Stimulated activated CD4-positive, alpha-beta T cell treated with anti-CD3 and anti-CD28 coated beads, TNF-alpha, amount 100 ng/mL, for 4 hours (primary cell): ENCODE results near the gene ENDOG.
"Not testable (repeated sequence)": the region's sequence is repeated elsewhere in the genome, so short reads cannot be mapped to it uniquely, and the experiment has no call there.

Experiments used
- DNase-seq, 3 experiments: peaks; one replicate each; pipeline ENCODE4 v3.0.0-alpha.2; 2020; ENCODE audit warnings: low read depth in 3 of 3

ENDOG gene

GRCh38 chr9:128818099-128818838 is at the start of gene ENDOG:
Gene ENDOG, plus strand, starts transcription at chr9:128818500. Its CDS starts 185 bp downstream, at chr9:128818685.
- DNase-seq = peak; percentile 96 to 97 (median 96)

- no peak for DNase-seq
These were observed 49.7 kb upstream of the ENDOG start for GRCh38 chr9:128768606-128769005.

DNA sequence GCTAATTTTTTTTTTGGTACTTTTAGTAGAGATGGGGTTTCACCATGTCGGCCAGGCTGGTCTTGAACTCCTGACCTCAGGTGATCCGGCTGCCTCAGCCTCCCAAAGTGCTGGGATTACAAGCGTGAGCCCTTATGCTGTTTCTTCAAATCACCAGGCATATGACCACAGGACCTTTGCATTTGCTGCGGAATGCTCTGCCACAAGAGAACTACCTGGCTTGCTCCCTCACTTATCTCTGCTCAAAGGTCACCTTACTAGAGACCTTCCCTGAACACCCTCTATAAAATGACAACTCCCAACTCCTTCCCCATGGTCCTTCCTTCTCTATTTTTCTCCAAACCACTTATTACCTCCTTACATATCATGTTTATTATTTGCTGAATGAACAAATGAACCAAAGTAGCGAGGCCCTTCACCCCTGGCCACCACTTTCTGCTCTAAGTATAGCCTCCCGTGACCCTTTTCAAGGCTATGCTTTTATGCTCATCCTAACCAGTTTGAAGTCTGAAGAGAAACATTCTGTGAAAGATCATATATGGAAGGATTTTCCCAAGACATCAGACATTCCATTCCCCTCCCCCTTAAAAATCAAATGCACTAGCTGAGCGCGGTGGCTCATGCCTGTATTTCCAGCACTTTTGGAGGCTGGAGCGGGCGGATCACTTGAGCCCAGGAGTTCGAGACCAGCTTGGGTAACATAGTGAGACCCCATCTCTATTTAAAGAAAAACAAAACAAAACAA is 47.8 kb upstream of the ENDOG start:
- no peak for DNase-seq

DNA sequence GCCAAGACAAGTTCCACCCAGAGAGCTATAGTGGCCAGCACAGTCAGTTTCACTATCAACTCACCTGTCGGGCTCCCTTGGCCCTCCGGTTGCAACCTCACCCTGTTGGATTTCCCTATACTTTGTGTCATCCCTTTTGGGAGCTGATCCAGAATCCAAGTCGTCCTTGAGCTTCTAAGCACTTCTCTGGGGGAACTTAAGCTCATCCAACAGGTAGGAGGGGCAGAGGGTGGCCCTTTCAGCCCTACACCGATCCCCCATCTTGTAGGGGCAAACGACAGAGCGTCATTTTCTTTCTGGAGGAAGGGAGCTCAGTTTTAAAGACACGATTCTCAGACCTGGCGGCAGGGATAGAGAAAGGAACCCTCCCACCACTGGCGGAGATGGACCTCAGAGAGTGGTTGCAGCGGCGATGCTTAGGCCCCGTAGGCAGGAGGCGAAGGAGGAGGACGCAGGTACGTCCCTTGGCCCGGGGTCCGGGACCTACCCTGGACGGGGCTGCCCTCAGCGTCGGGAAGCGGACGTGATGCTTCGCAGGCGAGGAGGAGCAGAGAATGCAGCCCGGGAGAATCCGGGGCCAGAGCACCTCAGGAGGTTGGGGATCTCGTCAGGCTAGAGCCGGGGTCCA is 47.1 kb upstream of the ENDOG start:
- DNase-seq = no peak

DNA sequence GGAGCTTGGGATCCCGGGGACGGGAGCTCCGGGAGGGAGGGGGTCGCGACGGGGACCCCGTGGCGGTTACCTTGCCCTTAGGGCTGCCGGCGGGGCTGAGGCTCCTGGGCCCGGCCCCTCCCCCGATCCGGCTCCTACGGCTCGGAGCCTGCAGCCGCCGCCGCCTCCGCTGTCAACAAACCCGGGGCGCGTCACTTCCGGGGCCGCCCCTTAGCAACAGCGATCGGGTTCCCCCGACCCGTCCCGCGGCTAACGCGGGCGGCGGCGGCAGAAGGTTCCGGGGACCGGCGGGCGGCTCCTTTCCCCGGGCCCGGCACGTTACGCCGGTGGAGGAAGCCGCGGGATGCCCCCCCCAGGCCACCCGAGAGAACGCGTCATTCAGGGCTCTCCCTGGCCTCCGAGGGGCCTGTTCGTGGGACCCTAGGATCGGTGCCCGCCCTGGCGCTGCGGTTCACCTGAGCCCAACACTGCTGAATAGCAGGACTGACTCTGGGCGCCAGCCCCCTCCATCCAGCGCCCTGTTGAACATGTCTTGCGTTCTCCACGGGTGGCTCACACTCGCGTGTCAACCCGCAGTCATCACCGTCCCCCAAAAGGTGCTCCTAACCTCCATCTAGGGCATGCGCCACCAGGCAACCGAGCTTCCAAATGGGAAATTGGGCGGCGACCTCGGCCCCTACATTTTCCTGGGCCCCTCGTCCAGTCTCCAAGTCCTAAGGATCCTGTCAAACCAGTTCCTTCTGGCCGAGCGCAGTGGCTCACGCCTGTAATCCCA is 46.4 kb upstream of the ENDOG start, which contains the start of gene ZER1:
TSS of gene ZER1 (minus strand) at position 183 of the 775 bp plus-strand sequence. CDS start 16,362 bp downstream, outside the sequence.
- peak; percentile 87 to 89 (median 88) for DNase-seq

DNA sequence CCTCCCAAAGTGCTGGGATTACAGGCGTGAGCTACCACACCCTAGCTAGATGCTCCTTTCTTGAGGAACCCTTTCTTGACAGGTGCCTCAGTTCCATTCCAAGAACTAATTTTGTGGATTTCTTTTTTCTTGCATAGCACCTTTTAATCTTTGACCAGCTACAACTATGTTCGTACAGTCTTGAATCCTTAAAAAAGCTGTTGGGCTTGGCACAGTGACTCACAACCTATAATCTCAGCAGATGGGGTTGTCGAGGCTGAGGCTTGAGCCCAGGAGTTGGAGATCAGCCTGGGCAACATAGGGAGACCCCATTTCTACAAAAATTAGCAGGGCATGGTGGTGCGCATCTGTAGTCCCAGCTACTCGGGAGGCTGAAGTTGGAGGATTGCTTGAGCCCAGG is 45.3 kb upstream of the ENDOG start:
- DNase-seq = no peak

DNA sequence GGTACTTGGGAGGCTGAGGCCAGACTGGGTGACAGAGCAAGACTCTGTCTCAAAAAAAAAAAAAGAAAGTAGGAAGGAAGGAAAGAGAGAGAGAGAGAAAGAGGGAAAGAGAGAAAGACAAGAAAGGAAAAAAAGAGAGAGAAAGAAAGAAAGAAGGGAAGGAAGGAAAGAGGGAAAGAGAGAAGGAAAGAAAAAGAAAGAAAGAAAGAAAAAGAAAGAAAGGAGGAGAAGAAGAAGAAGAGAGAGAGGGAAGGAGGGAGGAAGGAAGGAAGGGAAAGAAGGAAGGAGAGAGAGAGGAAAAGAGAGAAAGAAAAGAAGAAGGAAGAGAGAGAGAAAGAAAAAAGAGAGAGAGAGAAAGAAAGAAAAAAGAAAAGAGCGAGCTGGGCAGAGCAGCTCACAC is 43.5 kb upstream of the ENDOG start:
- DNase-seq = no peak

DNA sequence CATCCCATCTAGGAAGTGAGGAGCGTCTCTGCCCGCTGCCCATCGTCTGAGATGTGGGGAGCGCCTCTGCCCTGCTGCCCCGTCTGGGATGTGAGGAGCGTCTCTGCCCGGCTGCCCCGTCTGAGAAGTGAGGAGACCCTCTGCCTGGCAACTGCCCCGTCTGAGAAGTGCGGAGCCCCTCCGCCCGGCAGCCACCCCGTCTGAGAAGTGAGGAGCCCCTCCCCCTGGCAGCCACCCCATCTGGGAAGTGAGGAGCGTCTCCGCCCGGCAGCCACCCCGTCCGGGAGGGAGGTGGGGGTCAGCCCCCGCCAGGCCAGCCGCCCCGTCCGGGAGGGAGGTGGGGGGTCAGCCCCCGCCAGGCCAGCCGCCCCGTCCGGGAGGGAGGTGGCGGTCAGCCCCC is 38.2 kb upstream of the ENDOG start:
- not testable (repeated sequence) for DNase-seq

- DNase-seq = no peak
These were observed 36.9 kb upstream of the ENDOG start for GRCh38 chr9:128781187-128782070.

- DNase-seq = no peak
These were observed 35.6 kb upstream of the ENDOG start for GRCh38 chr9:128782669-128783068.

- no peak for DNase-seq
These were observed 32.9 kb upstream of the ENDOG start for GRCh38 chr9:128785427-128785826.

DNA sequence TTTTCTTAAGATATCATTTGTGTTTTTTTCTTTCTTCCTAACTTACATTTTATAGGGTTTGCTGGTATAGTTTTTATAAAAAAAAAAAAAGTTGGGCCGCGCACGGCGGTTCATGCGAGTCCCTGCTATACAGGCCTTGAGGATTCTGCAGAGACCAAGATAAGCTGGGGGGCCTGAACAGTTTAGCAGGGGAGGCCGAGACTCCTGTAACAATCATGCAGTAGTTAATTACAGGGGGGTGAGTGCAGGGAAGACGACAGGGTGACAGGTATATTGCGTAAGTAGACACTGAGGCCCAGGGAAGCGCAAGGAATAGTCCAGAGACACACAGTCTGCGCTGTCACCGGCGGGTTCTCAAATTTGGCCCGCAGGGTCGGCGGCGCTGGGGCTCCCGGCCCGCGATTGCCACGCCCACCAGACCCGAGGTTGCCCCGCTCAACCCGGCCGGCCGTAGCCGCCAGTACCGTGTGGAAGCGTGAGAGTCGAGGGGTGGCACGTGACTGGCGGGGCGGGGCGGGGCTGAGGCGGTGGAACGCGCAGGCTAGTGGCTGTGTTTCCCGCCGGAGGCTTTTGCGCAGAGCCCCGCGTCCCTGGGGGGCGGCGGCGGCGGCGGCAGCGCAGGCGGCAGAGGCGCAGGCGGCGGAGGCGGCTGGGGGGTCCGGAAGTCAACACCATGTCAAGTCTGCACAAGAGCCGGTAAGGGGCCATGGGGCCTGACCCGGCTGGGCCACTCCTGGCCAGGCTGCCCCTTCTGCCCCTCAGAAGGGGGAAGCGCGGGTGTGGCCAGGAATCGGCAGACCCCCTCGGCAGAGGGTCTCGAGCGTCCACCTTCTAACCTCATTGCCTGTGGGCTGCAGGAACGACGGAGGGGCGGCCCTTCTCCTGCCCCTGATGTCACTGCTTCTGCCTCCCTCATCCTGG is 31.4 kb upstream of the ENDOG start, which contains the start of gene TBC1D13:
TSS of gene TBC1D13 (plus strand) at position 573 of the 921 bp plus-strand sequence. CDS start at position 674, 101 bp downstream.
- peak; percentile 81 to 85 (median 82) for DNase-seq

- no peak for DNase-seq
These were observed 30.6 kb upstream of the ENDOG start for GRCh38 chr9:128787659-128788058.

DNA sequence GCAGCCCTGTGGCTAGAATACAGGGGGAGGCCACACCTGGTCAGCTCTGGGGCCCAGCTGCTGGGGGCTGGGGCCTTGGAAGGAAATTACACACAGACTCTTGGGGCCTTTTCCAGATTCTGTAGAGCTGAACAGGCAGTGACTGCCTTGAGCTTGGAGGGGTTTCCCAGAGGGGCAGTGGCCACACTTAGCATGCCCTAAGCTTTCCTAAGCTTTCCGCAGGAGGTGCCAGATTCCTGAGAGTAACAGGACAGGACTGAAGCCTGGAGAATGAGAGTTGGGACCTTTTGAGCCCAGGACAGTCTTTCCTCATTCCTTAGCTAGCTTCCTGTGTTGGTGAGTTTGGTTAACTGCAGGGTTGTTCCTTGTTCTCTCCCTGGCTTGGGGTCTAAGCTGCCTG is 29.9 kb upstream of the ENDOG start:
- no peak for DNase-seq

- DNase-seq = no peak
These were observed 27.8 kb upstream of the ENDOG start for GRCh38 chr9:128790536-128790935.

- DNase-seq = no peak
These were observed 26.2 kb upstream of the ENDOG start for GRCh38 chr9:128792134-128792533.

GRCh38 chr9:128792978-128793686 is 25.2 kb upstream of the ENDOG start:
- DNase-seq = no peak

DNA sequence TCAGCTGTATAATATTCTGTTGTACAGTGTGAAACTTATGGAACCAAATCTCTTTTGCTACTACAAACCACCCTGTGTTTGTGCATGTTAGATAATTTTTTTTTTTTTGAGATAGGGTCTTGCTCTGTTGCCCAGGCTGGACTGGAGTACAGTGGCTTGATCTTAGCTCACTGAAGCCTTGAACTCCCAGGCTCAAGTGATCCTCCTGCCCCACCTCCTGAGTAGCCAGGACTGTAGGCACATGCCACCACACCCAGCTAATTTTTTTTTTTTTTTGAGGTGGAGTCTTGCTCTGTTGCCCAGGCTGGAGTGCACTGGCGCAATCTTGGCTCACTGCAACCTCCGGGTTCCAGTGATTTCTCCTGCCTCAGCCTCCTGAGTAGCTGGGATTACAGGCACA is 23.3 kb upstream of the ENDOG start:
- DNase-seq = not testable (repeated sequence)

DNA sequence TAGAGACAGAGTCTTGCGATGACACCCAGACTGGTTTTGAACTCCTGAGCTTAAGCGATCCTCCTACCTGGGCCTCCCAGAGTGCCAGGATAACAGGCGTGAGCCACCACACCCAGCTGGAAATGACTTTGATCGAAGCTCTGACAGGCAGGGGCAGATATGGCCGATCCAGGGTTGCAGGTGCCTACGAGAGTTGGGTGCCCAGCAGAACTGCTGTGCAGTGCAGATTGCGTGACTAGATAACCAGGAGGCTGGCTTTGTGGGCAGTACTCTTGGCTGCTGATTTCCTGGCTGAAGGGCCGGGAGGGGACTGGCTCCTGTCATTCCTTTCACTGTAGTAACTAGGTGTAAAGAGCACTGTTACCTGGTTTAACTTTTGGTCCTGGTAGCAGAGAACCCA is 19.4 kb upstream of the ENDOG start:
- no peak for DNase-seq
